AG08396 (cell line): ENCODE data around the gene FRMD4A.
A peak's percentile ranks its signal among the peaks of the same experiment; 100 is the strongest.
"Not testable (repeated sequence)": the region's sequence is repeated elsewhere in the genome, so short reads cannot be mapped to it uniquely, and the experiment has no call there.

Experiments
- DNase-seq: peaks from one replicate; pipeline ENCODE4 v3.0.0; 2012; ENCODE audit warnings: low spot score, mixed read lengths

Gene FRMD4A

GRCh38 chr10:13787015-13787421 lies 543.7 kb downstream of the FRMD4A start:
- DNase-seq = no peak

GRCh38 chr10:13784067-13784466 lies 546.7 kb downstream of the FRMD4A start:
- DNase-seq = peak; percentile 28

- DNase-seq = no peak
Observed at GRCh38 chr10:13779748-13780147, 551.0 kb downstream of the FRMD4A start.

- not testable (repeated sequence) for DNase-seq
Observed at GRCh38 chr10:13778693-13778960, 552.1 kb downstream of the FRMD4A start.

GRCh38 chr10:13776861-13777311 lies 553.8 kb downstream of the FRMD4A start:
- no peak for DNase-seq

GRCh38 chr10:13775786-13776775 lies 554.6 kb downstream of the FRMD4A start:
- DNase-seq = peak; percentile 68

GRCh38 chr10:13774303-13774893 lies 556.3 kb downstream of the FRMD4A start:
- no peak for DNase-seq

GRCh38 chr10:13773496-13774170 lies 557.1 kb downstream of the FRMD4A start:
- DNase-seq = no peak

- DNase-seq = no peak
Observed at GRCh38 chr10:13773043-13773442, 557.7 kb downstream of the FRMD4A start.

- DNase-seq = no peak
Observed at GRCh38 chr10:13771992-13772391, 558.7 kb downstream of the FRMD4A start.

- DNase-seq = no peak
Observed at GRCh38 chr10:13770760-13771493, 559.8 kb downstream of the FRMD4A start.

- DNase-seq = no peak
Observed at GRCh38 chr10:13769946-13770345, 560.8 kb downstream of the FRMD4A start.

- no peak for DNase-seq
Observed at GRCh38 chr10:13767676-13768178, 563.0 kb downstream of the FRMD4A start.

- not testable (repeated sequence) for DNase-seq
Observed at GRCh38 chr10:13767148-13767547, 563.6 kb downstream of the FRMD4A start.

GRCh38 chr10:13765641-13766341 lies 564.9 kb downstream of the FRMD4A start:
- no peak for DNase-seq

- no peak for DNase-seq
Observed at GRCh38 chr10:13761490-13762091, 569.1 kb downstream of the FRMD4A start.

- DNase-seq = no peak
Observed at GRCh38 chr10:13759168-13759567, 571.6 kb downstream of the FRMD4A start.

- no peak for DNase-seq
Observed at GRCh38 chr10:13758756-13759155, 572.0 kb downstream of the FRMD4A start.

GRCh38 chr10:13758312-13758711 lies 572.4 kb downstream of the FRMD4A start:
- no peak for DNase-seq

- DNase-seq = no peak
Observed at GRCh38 chr10:13754277-13754676, 576.4 kb downstream of the FRMD4A start.
